Panc1 (cell line): ENCODE measurements around the gene CTXN1.

ENCODE experiments used
- CTCF ChIP-seq: fragments of 450-650 bp; IDR thresholded peaks from 2 replicates; pipeline ENCODE4 v1.5.1; 2017; ENCODE audit warnings: mild to moderate bottlenecking
- POLR2AphosphoS5 ChIP-seq: IDR thresholded peaks from 2 replicates; pipeline ENCODE4 v1.6.1; 2012; ENCODE audit warnings: mild to moderate bottlenecking, low read depth, low read length, moderate library complexity
- TCF7L2 ChIP-seq: IDR thresholded peaks from 2 replicates; pipeline ENCODE4 v1.6.1; 2011; ENCODE audit warnings: mild to moderate bottlenecking, low read depth, low read length, inconsistent platforms

GRCh38 chr19:7914099-7914498 lies 11.8 kb downstream of the CTXN1 start:
- no peak for TF ChIP-seq CTCF
- TF ChIP-seq TCF7L2: no peak
- TF ChIP-seq POLR2AphosphoS5: no peak
